Thyroid gland (tissue), 4 donors: ENCODE data around the gene EPHA3.

Experiments used
- CTCF ChIP-seq, 6 experiments: fragments of 200-600 bp in 3 of 6; fragments of 450-650 bp in 3 of 6; sonication (generic) in 3 of 6; IDR thresholded peaks; one replicate each; pipeline ENCODE4 v1.5.1; 2016 to 2019; ENCODE audit warnings: antibody characterized with exemption in 6 of 6, mild to moderate bottlenecking in 2 of 6, inconsistent platforms in 1 of 6, moderate library complexity in 1 of 6
- POLR2A ChIP-seq, 2 donors: fragments of 450-650 bp; IDR thresholded peaks; one replicate each; pipeline ENCODE4 v1.6.1; 2017; ENCODE audit warnings: antibody characterized with exemption in 2 of 2, mild to moderate bottlenecking in 2 of 2, moderate library complexity in 1 of 2

DNA sequence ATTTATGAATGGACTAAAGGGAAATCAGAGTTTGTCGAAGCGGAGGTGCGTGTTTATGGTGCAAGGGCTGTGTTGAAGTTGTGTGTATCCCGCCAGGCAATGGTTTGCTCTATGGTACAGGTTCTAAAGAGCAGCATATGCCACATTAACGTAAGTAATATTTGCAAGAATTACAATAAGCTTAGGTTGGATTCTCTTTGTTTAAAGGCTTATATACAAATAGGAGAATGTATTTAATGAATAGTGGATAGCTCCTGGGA lies 800 bp downstream of the EPHA3 start:
- TF ChIP-seq CTCF (IDR thresholded peaks at IDR 0.05), result no peak
- no peak for TF ChIP-seq POLR2A (IDR thresholded peaks at IDR 0.05)
